NOMO-1 treated with dmso at 0.1 percent for 144 hours (cell line): ENCODE measurements around the gene KRT16.
"Not testable (repeated sequence)": the region's sequence is repeated elsewhere in the genome, so short reads cannot be mapped to it uniquely, and the experiment has no call there.

Experiments
- DNase-seq: peaks from one replicate; lab custom pipeline; 2025; ENCODE audit not compliant: unreplicated experiment; lab: John Stamatoyannopoulos, UW

Gene KRT16

DNA sequence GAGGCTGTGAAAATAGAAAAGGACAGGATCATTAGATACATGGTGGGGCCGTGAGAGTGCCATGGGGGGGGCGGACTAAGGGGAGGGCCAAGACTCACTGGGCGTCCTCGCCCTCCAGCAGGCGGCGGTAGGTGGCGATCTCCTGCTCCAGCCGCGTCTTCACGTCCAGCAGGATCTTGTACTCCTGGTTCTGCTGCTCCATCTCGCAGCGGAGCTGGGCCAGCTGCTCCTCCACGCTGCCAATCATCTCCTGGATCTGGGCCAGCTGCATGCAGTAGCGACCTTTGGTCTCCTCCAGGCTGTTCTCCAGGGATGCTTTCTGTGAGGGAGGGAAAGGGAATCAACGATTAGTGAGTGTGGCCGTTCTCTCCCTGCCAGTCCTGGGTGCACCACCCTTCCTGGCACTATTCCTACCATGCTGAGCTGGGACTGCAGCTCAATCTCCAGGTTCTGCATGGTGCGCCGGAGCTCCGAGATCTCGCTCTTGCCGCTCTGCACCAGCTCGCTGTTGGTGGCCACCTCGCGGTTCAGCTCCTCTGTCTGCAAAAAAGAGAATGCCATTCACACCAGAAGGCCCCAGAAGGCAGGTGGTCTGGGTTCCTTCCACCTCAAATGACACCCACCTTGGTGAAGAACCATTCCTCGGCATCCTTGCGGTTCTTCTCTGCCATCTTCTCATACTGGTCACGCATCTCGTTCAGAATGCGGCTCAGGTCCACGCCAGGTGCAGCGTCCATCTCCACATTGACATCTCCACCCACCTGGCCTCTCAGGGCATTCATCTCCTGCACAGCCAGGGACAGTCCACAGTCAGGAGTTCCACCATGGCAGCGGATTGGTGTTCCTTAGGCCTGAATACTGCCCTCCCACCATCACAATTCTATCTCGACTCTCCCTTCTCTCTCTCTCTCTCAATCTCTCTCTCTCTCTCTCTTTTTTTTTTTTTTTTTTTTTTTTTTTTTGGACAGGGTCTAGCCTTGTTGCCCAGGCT lies 29.1 kb downstream of the KRT16 start:
- DNase-seq, result no peak

DNA sequence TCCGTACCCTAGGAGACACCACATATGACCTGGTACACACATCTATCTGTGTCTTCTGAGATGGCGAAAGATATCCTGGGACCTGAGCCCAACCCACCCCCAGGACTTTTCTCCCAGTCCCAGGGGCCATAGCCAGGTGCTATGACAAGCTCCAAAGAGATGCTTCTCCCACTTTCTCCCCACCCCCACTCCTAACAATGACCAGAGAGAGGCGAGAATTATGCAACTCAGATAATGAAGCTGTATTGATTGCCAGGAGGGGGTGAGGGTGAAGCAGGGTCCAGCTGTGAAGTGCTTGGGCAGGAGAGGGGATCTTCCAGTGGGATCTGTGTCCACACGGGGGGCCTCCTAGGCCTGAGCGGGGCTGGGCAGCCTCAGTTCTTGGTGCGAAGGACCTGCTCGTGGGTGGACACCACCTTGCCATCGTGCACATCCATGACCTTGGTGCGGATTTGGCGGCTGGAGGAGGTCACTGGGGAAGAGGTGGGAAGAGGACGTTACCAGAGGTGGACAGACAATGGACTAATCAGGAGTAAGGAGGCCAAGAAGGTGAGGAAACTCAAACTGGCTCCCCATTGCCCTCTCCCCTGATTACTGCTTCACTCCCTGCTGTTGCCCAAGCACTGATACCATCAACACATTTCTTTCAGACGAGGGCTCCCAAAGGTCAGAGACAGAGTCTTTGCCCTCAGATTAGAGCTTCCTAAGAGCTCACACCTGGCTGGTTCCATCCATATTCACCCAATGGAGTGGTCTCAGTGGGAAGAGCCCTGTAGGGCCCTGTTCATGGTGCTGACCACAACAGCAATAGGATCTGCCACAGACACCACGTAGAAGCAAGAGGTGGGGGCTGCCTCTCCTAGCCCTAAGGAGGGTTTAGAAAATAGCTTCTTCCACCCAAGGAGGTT lies 30.3 kb downstream of the KRT16 start:
- DNase-seq, result not testable (repeated sequence)

DNA sequence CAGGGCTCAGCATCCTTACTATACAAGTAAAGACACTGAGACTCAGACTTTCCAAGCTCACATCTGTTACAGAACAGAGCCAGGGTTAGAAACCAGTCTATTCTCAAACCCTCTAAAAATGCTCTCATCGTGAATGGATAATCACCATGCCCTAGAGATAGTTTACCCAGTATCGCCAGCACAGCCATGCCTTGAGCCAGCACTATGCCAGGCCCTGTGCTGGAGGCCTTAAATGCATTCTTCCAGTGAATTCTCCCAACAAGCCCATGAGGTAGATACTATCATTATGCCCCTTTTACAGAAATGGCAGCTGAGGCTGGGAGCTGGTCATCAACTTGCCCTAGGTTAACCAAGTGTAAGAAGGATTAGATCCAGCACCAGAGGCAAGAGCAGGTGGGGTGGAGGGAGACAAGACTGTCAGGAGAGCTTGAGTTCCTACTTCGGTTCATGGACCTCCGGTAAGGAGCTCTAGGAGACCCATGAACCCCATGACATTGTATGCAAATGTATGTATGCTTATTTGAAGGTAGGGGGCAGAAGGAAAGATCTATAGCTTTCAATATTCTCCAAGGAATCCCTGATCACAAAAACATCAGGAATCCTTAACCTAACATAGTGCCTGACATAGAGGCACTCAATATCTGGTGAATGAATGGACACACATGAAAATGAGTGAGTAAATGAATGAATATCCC lies 31.1 kb downstream of the KRT16 start:
- DNase-seq, result no peak

DNA sequence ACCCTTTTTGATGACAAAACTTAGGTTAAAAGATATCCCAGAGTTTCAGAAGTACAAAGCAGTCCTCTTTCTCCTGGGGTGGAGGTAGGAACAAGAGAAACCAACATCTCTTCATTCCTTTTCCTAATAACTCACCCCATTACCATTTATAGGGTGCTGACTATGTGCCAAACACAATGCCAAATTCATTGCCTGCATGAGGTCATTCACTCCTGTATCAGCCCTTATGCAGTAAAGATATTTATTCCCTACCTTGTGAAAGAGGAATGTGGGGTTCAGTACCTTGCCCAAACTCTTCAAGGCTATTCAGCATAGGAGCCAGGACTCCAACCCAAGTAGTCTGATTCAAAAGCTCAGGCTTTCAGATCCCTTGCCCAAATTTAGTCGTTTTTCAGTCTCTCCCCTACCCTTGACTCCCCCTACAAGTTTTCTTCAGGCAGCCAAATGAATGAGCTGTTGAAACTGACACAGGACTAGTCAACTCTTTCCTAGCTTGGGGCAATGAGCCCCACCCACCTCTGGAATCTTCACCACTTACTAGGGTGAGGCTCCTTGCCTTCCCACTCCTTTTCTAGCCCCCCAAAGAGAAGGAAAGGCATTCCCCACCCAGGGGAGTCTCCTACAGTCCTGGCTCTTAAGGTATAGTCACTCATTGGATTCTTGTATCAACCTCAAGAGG lies 31.7 kb downstream of the KRT16 start:
- no peak for DNase-seq

DNA sequence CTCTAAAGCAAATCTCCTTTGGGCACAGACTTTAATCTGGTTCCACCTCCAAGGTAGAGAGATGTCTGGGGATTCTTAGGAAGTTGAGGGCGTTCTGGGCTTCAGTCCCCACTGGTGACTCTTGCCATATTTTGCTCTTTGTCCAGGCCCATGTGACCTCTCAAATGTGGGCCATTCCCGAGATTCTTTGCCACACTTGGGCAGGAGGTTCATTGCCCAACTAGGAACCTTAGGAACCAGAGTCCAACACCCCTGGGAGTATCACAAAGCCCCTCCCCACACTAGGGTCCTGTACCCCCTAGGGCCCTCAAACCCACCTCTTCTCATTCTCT lies 32.4 kb downstream of the KRT16 start:
- no peak for DNase-seq

DNA sequence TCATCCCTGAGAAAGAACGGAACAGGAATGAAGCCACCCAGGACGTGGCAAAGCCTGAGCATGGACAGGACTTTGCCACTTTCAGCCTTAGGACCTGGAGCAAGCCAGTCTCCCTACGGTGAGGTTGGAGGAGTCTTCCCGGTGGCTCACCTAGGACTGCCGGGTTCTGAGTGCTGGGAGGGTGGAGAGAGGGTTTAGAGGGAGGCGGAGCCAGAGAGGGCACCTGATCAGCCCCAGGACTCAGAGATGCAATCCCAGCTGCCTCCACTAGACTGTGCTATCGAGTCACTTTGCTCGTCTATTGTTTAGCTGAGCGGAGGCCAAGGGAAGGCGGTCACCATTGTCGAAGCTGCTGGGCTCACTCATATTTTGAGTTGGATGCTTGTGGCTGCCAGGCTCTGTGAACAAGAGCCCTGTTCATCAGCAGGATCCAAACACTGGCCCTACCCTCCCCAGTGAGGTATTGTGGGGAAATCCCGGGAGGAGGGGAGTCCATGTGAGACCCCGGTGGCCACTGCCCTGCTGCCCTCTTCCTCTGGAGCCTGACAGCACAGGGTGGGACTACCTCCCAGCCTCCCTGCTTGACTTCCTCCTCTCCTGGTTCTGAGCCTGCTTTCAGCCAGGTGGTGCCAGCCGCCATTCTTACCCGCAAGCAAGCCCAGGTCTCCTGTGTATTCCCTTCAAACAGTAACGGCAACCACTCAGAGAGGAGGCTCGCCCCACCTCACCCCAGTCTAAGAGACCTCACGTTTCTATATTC lies 32.9 kb downstream of the KRT16 start:
- DNase-seq, result peak; percentile 72

DNA sequence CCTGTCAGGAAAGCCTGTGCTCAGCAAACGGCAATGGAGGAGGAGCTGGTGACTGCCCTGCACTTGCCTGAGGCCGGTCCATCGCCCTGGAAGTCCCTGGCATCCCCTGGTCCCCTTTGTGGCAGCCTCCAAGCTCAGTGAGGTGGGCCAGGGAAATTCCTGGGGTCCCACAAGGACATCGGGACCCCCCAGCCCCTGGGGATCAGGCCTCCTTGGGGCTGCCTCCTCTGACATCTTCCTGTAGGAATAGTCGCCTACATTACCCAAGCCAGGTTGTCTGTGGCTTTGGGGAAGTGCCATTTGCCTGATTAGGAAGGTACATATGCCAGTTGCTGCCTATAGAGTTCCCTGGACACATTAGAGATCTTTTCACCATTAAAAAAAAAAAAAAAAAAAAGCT lies 33.6 kb downstream of the KRT16 start:
- DNase-seq, result no peak

DNA sequence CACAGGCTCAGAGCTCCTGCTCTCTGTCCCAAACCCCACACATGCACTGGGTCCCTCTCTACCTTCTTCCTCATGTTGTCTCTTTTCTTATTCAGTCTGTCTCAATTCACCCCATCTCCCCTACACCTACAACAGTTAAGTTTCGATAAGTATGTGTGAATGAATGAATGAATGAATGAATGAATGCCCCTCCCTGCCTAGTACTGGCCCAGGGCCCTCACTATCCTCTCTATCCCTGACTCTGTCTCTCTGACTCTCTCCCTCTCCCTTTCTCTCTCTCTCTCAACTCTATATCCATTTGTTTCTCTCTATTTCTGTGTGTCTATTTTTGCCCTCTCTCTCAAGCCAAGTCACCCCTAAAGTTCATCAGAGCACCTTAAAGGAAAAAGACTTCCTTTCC lies 34.0 kb downstream of the KRT16 start:
- no peak for DNase-seq

DNA sequence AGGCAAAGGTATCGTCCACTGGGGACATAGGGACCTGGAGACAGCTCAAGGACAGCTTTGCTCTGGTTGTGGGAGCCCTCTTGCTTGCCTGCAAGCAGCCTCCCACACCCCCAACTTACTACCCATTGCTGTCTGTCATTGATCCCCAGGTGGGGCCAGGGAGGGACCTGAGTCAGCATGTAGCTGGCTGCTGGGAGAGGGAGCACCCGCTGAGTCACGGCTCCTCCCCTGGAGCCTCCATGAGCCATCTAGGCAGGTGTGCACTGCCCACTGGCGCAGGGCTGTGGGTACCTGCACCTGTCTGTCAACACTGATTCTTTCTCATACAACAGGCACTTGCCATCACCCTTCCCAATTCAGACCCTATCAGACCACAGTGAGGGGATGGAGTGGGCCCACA lies 35.8 kb downstream of the KRT16 start:
- not testable (repeated sequence) for DNase-seq

DNA sequence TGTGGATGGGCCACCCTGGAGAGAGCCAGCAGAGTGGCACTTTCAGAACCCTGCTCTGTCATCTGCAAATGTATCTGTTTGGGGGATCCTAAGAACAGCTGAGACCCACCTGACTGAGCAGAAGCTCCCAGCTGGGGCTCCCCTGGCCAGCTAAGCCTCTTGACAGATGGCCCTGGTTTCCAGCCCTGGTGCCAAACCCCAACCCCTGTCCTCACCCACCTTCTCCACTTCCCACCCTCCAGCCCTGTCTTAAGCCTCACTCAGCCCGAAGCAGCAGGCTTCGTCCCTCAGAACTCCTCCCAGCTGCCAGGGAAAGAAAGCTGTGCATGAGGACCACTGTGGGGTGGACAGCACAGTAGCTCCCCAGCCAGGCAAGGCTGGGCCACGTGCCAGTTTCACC lies 37.2 kb downstream of the KRT16 start:
- DNase-seq, result no peak

DNA sequence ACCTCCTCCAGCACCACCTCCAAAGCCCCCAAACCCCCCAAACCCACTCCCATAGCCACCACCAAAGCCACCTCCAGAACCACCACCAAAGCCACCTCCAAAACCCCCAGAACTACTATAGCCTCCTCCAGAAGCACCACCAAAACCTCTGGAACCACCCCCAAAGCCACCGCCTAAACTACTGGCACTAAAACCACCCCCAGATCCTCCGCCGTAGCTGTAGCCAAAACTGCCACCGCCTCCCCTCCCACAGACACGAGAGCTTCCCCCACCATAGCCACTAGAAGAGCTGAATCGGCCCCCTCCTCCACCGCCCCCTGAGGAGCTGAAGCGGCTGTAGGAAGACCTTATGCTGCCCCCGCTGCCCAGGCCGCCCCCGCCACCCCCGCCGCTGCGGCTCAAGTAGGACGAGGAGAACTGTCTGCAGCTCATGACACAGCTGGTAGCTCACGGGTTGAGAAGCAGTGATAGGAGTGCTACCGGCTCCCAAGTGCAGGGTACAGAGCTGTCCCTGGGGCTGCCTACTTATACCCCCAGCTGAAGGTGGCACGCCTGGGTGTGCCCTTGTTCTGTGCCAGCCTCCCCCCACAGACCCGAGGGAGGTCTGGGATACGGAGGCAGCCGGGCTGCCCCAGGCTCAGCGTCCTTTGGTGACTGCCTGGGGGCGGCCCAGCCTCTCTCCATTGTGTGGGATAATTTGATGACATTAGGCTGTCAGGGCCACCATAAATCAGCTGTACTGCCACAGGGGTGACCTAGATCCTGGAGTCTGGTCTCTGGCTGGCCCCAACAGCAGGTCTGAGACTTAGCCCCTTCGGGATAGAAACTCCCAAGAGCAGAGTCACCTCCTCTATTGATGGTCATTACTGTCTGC lies 40.8 kb downstream of the KRT16 start, which contains the start of gene KRT9:
Gene KRT9, minus strand, starts transcription at position 499 of the 874 bp plus-strand sequence. Its CDS starts 67 bp downstream, at position 432.
- no peak for DNase-seq

DNA sequence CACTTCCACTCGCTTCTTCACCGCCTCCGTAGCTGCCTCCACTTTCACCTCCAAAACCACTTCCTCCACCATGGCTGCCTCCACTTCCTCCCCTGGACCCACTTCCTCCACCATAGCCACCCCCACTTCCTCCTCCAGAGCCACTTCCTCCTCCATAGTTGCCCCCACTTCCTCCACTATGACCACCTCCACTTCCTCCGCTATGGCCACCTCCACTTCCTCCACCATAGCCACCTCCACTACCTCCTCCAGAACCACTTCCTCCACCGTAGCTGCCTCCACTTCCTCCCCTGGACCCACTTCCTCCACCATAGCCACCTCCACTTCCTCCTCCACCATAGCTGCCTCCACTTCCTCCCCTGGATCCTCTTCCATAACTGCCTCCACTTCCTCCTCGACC lies 45.2 kb downstream of the KRT16 start:
- no peak for DNase-seq

DNA sequence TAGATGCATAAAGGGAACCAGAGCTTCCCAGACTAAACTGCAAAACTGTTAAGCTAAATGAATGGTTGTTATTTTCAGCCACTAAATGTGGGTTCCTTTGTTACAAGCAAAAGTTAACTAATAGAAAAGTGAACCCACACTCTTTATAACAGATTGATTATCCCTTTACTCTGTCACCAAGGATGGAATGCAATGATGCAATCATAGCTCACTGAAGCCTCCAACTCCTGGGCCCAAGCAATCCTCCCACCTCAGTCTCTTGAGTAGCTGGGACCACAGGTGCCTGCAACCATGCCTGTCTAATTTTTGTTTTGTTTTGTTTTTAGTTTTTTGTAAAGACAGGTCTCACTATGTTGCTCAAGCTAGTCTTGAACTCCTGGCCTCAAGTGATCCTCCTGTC lies 47.2 kb downstream of the KRT16 start:
- no peak for DNase-seq

DNA sequence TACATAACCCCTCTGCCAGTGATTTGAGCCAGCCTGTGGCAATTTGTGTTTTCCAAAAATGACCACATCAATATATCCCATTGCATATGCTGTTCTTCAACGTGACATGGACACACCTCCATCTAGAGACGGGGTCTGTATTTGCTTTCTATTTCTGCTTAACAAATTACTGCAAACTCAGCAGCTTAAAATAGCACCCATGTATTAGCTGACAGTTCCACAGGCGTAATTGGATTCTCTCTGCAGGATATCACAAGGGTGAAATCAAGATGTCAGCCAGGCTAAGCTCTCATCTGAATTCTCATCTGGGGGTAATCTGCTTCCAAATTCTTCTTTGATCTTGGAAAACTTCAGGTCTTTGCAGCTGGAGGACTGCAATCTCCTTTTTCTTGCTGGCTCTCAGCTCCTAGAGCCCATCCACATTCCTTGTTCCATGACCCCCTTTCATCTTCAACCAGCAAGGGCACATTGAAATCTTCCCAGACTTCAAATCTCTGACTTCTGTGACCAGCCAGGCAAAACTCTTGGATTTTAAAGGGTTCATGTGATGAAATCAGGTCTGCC lies 48.9 kb downstream of the KRT16 start:
- DNase-seq, result no peak

DNA sequence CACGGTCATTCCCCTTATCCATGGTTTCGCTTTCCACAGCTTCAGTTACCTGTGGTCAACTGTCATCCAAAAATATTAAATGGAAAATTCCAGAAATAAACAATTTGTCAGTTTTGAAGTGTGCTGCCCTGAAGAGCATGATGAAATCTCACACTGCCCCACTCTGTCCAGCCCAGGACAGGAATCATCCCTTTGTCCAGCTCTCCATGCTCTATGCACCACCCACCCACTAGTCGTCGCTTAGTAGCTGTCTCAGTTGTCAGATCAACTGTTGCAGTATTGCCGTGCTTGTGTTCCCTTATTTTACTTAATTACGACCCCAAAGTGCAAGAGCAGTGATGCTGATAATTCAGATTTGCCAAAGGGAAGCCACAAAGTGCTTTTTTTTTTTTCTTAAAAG lies 51.0 kb downstream of the KRT16 start:
- no peak for DNase-seq
